Upper lobe of left lung (tissue), 6 donors: ENCODE results near the gene CAST. TPM values are rescaled to one million over a fixed set of nuclear protein-coding genes. Genes with fewer than 3 reads are reported as not detected.

ENCODE experiments used
- ATAC-seq, 2 donors: fragments of 200-7000 bp; cut with Tn5 transposase; one replicate each; pipeline ENCODE4 v1.9.1; 2022; ENCODE audit warnings: mild to moderate bottlenecking in 2 of 2, moderate library complexity in 2 of 2; ENCODE audit not compliant: low FRiP score in 2 of 2
- DNase-seq, 2 donors: peaks; one replicate each; pipeline ENCODE4 v3.0.0-alpha.2; 2019 to 2020
- H3K27ac ChIP-seq, 4 donors: fragments of 200-600 bp; sonication (generic); one replicate each; pipeline ENCODE4 v1.5.1; 2016 to 2019
- H3K27me3 ChIP-seq, 4 donors: fragments of 200-600 bp; sonication (generic); one replicate each; pipeline ENCODE4 v1.5.1; 2017 to 2019
- H3K36me3 ChIP-seq, 4 donors: fragments of 200-600 bp; sonication (generic); one replicate each; pipeline ENCODE4 v1.5.1; 2016 to 2019
- H3K4me1 ChIP-seq, 4 donors: fragments of 200-600 bp; sonication (generic); one replicate each; pipeline ENCODE4 v1.5.1; 2018 to 2019
- H3K4me3 ChIP-seq, 4 donors: fragments of 200-600 bp; sonication (generic); one replicate each; pipeline ENCODE4 v1.5.1; 2017 to 2019; ENCODE audit warnings: mild to moderate bottlenecking in 2 of 4, moderate library complexity in 1 of 4
- H3K9me3 ChIP-seq, 4 donors: fragments of 200-600 bp; sonication (generic); one replicate each; pipeline ENCODE4 v1.5.1; 2018 to 2019
- CTCF ChIP-seq, 6 experiments: fragments of 450-650 bp in 4 of 6; fragments of 200-600 bp in 2 of 6; sonication (generic) in 2 of 6; IDR thresholded peaks; one replicate each; pipeline ENCODE4 v1.5.1; 2016 to 2019; ENCODE audit warnings: antibody characterized with exemption in 6 of 6
- EP300 ChIP-seq, 4 donors: sonication (generic); formaldehyde crosslinking; IDR thresholded peaks; one replicate each; pipeline ENCODE4 v1.5.1; 2017; ENCODE audit warnings: antibody characterized with exemption in 4 of 4, control low read depth in 2 of 4
- POLR2A ChIP-seq, 4 donors: fragments of 450-650 bp; IDR thresholded peaks; one replicate each; pipeline ENCODE4 v1.5.1; 2016 to 2017; ENCODE audit warnings: antibody characterized with exemption in 4 of 4, mild to moderate bottlenecking in 2 of 4
- POLR2AphosphoS5 ChIP-seq, 2 donors: sonication (generic); formaldehyde crosslinking; IDR thresholded peaks; one replicate each; pipeline ENCODE4 v1.5.1; 2017; ENCODE audit warnings: antibody characterized with exemption in 2 of 2
- WGBS, 2 donors: methylation state at CpG; one replicate each; pipeline ENCODE4 v1.1.5; 2017 to 2018; 5-methylcytosine and 5-hydroxymethylcytosine counted together
- total RNA-seq, 6 donors: library from RNA; depleted of rRNA in 4 of 6; stranded (reverse); fragments of >200 nt in 4 of 6; gene quantifications; one replicate each; pipeline versions ENCODE4 v1.1.0 to v1.2.1, GENCODE V29; 2016 to 2021
- donor health status: DM: no; HTN: no; CAD: no; lungs with moderate emphysema.
- donor health status: DM: no; HTN: yes; CAD: no; lungs with severe emphysema.

The CAST gene
- total RNA-seq, 6 donors from 2014 or later, result 233 to 388 (median 270) TPM

- H3K9me3 ChIP-seq, result no peaks in the 10 kb centered on the region
- no peaks in the 10 kb centered on the region for H3K27me3 ChIP-seq
- no peak for ATAC-seq
- H3K36me3 ChIP-seq, result no peaks in the 10 kb centered on the region
- H3K4me3 ChIP-seq, result no peak overlapping the region
- WGBS, 2 donors, result 62 to 68% methylated on average over 1 of the region's 1 CpG
- peaks cover 4 to 10% (median 4%) of the 10 kb centered on the region in 4 donors for H3K4me1 ChIP-seq
- DNase-seq, result no peak
- TF ChIP-seq POLR2A (IDR thresholded peaks at IDR 0.05) (no peak), EP300 (IDR thresholded peaks at IDR 0.05) (no peak), POLR2AphosphoS5 (IDR thresholded peaks at IDR 0.05) (no peak), CTCF (IDR thresholded peaks at IDR 0.05) (no peak)
- no peak overlapping the region for H3K27ac ChIP-seq
Observed at GRCh38 chr5:96637196-96637595, 25.0 kb upstream of the CAST start.

GRCh38 chr5:96638561-96638960 is 23.6 kb upstream of the CAST start:
- WGBS, 2 donors, result 53 to 65% methylated on average over 3 of the region's 3 CpGs
- DNase-seq, result no peak
- no peak overlapping the region for H3K4me3 ChIP-seq
- no peaks in the 10 kb centered on the region for H3K27me3 ChIP-seq
- no peaks in the 10 kb centered on the region for H3K9me3 ChIP-seq
- no peak for ATAC-seq
- no peak for TF ChIP-seq POLR2AphosphoS5 (IDR thresholded peaks at IDR 0.05)
- no peak for TF ChIP-seq POLR2A (IDR thresholded peaks at IDR 0.05)
- no peak for TF ChIP-seq EP300 (IDR thresholded peaks at IDR 0.05)
- TF ChIP-seq CTCF (IDR thresholded peaks at IDR 0.05), result no peak
- H3K4me1 ChIP-seq, result peaks cover 4 to 13% (median 4%) of the 10 kb centered on the region in 4 donors
- no peaks in the 10 kb centered on the region for H3K36me3 ChIP-seq
- H3K27ac ChIP-seq, result no peak overlapping the region

- Histone ChIP-seq H3K27ac (no peak overlapping the region), H3K27me3 (no peaks in the 10 kb centered on the region), H3K36me3 (no peaks in the 10 kb centered on the region), H3K9me3 (no peaks in the 10 kb centered on the region), H3K4me3 (no peak overlapping the region), H3K4me1 (peaks cover 4 to 13% (median 4%) of the 10 kb centered on the region in 4 donors)
- ATAC-seq (no peak), DNase-seq (no peak)
- 49 to 66% methylated on average over 3 of the region's 3 CpGs for WGBS, 2 donors
- no peak for TF ChIP-seq EP300 (IDR thresholded peaks at IDR 0.05)
- TF ChIP-seq CTCF (IDR thresholded peaks at IDR 0.05), result no peak
- no peak for TF ChIP-seq POLR2A (IDR thresholded peaks at IDR 0.05)
- TF ChIP-seq POLR2AphosphoS5 (IDR thresholded peaks at IDR 0.05), result no peak
Observed at GRCh38 chr5:96640696-96641095, 21.5 kb upstream of the CAST start.

- no peak overlapping the region for H3K4me3 ChIP-seq
- WGBS, 2 donors, result 28 to 52% methylated on average over 5 of the region's 5 CpGs
- no peak overlapping the region for H3K27ac ChIP-seq
- H3K9me3 ChIP-seq, result no peaks in the 10 kb centered on the region
- peaks cover 4 to 13% (median 4%) of the 10 kb centered on the region in 4 donors for H3K4me1 ChIP-seq
- no peak for ATAC-seq
- H3K27me3 ChIP-seq, result no peaks in the 10 kb centered on the region
- H3K36me3 ChIP-seq, result no peaks in the 10 kb centered on the region
- DNase-seq, result no peak
- TF ChIP-seq EP300 (IDR thresholded peaks at IDR 0.05) (no peak), POLR2A (IDR thresholded peaks at IDR 0.05) (no peak), CTCF (IDR thresholded peaks at IDR 0.05) (no peak), POLR2AphosphoS5 (IDR thresholded peaks at IDR 0.05) (no peak)
Observed at GRCh38 chr5:96641368-96642280, 20.6 kb upstream of the CAST start.
